ENCODE data around the gene CES3.

The CES3 gene

DNA sequence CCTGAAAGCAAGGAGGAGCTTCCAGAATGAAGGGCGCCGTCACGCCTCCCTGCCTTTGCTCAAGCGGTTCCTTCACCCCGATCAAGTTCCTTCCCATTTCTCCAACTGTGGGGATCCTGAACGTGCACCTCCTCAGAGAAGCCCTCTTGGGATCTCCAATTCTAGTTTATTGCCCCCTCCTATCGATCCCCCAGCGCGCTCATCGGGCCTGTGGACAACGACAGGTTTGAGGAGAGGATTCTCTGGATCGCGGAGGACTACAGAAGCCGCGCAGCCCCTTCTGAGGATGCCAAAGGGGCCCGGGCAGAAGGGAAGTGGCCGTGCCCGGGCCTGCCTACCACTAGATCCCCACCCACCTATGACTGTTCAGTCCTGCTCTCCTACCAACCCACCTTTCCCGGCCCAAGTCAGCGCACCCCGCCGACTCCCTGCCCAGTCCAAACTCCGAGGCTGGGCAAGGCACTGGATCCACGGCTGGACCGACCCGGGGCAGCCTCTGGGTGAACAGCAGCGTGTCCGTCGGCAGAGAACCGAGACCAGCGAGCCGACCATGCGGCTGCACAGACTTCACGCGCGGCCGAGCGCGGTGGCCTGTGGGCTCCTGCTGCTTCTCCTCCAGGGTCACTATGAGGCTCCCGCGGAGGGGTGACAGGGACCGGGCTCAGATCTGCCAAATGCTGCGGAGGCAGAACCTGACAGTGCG lies 12.8 kb upstream of the CES3 start:
- Histone ChIP-seq H3K4me1 (ENCODE audit: control extremely low read depth in 1 of 4, control insufficient read depth in 4 of 4, insufficient read depth in 4 of 4, low read length in 3 of 4) (peaks cover 0 to 17% (median 14%) of the 10 kb centered on the region in 4 experiments), H3K4me3 (ENCODE audit: control insufficient read depth in 1 of 7, extremely low read depth in 1 of 7, insufficient read depth in 4 of 7, low read depth in 2 of 7, low read length in 6 of 7) (peak overlapping the region; percentile 13 to 80 (median 55)), H3K9me3 (ENCODE audit: control extremely low read depth in 1 of 5, control insufficient read depth in 4 of 5, insufficient read depth in 2 of 5, low read depth in 1 of 5, low read length in 4 of 5) (peaks cover 0 to 5% (median 0%) of the 10 kb centered on the region in 5 experiments), H3K36me3 (ENCODE audit: control insufficient read depth in 4 of 4, insufficient read depth in 4 of 4, low read length in 3 of 4) (peaks cover 0 to 8% (median 4%) of the 10 kb centered on the region in 4 experiments), H3K27me3 (replicated peaks in 2 of 5; ENCODE audit: control insufficient read depth in 4 of 5, insufficient read depth in 5 of 5, low read length in 4 of 5) (peaks cover 10 to 43% (median 23%) of the 10 kb centered on the region in 5 experiments), H3K27ac (ENCODE audit: insufficient read depth in 1 of 2, low read depth in 1 of 2, low read length in 2 of 2, poor library complexity in 1 of 2, severe bottlenecking in 2 of 2) (no peak overlapping the region)
- POLR2A ChIA-PET: no interaction called here
- 0% methylated on average over 27 of the region's 44 CpGs for WGBS (ENCODE audit: insufficient coverage)
- CTCF ChIA-PET: interaction anchor here (1.3 kb wide), 1 partner anchor 221 kb away, joined by 4 read pairs; no protein-coding TSS in a partner anchor
- DNase-seq: peak in 1 of 3 donors; percentile 35

- H3K27me3 ChIP-seq (replicated peaks in 2 of 5; ENCODE audit: control insufficient read depth in 4 of 5, insufficient read depth in 5 of 5, low read length in 4 of 5): peaks cover 10 to 43% (median 26%) of the 10 kb centered on the region in 5 experiments
- ChIA-PET POLR2A (no interaction called here), CTCF (interaction anchor here (1.2 to 5.7 kb wide), 2 partner anchors 10 to 14 kb away, joined by 3 to 33 read pairs; partner anchors contain the start of gene CES3)
- DNase-seq: no peak
- peaks cover 0 to 3% (median 1%) of the 10 kb centered on the region in 4 experiments for H3K36me3 ChIP-seq (ENCODE audit: control insufficient read depth in 4 of 4, insufficient read depth in 4 of 4, low read length in 3 of 4)
- H3K4me3 ChIP-seq (ENCODE audit: control insufficient read depth in 1 of 7, extremely low read depth in 1 of 7, insufficient read depth in 4 of 7, low read depth in 2 of 7, low read length in 6 of 7): peak overlapping the region in 4 of 7 experiments; percentile 46 to 80 (median 58)
- H3K4me1 ChIP-seq (ENCODE audit: control extremely low read depth in 1 of 4, control insufficient read depth in 4 of 4, insufficient read depth in 4 of 4, low read length in 3 of 4): peaks cover 0 to 17% (median 14%) of the 10 kb centered on the region in 4 experiments
- H3K9me3 ChIP-seq (ENCODE audit: control extremely low read depth in 1 of 5, control insufficient read depth in 4 of 5, insufficient read depth in 2 of 5, low read depth in 1 of 5, low read length in 4 of 5): peaks cover 0 to 5% (median 0%) of the 10 kb centered on the region in 5 experiments
- no peak overlapping the region for H3K27ac ChIP-seq (ENCODE audit: insufficient read depth in 1 of 2, low read depth in 1 of 2, low read length in 2 of 2, poor library complexity in 1 of 2, severe bottlenecking in 2 of 2)
- WGBS (ENCODE audit: insufficient coverage): 7% methylated on average over 13 of the region's 21 CpGs
Observed at GRCh38 chr16:66948837-66949225, 12.2 kb upstream of the CES3 start.

DNA sequence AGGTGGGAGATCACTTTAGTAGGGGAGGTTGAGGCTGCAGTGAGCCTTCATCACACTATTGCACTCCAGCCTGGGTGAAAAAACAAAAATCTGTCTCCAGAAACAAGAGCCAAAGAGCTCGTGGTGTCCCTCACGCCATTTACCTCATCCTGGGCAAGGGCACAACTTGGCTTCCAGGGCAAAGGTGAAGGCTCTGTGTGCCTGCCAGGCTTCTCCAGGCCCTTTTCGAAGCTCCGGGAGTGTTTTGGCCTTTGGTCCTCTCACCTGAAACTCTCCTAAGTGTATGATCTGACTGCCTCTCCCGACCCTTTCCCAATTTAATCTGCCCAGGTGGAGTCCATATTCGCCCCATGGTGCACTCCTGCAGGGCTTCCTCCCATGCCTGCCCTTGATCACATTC lies 11.6 kb upstream of the CES3 start:
- no peak for DNase-seq
- H3K9me3 ChIP-seq (ENCODE audit: control extremely low read depth in 1 of 5, control insufficient read depth in 4 of 5, insufficient read depth in 2 of 5, low read depth in 1 of 5, low read length in 4 of 5): peaks cover 0 to 5% (median 0%) of the 10 kb centered on the region in 5 experiments
- peaks cover 10 to 43% (median 26%) of the 10 kb centered on the region in 5 experiments for H3K27me3 ChIP-seq (replicated peaks in 2 of 5; ENCODE audit: control insufficient read depth in 4 of 5, insufficient read depth in 5 of 5, low read length in 4 of 5)
- POLR2A ChIA-PET: no interaction called here
- no peak overlapping the region for H3K4me3 ChIP-seq (ENCODE audit: control insufficient read depth in 1 of 7, extremely low read depth in 1 of 7, insufficient read depth in 4 of 7, low read depth in 2 of 7, low read length in 6 of 7)
- peaks cover 0 to 17% (median 14%) of the 10 kb centered on the region in 4 experiments for H3K4me1 ChIP-seq (ENCODE audit: control extremely low read depth in 1 of 4, control insufficient read depth in 4 of 4, insufficient read depth in 4 of 4, low read length in 3 of 4)
- 83% methylated on average over 5 of the region's 6 CpGs for WGBS (ENCODE audit: insufficient coverage)
- H3K36me3 ChIP-seq (ENCODE audit: control insufficient read depth in 4 of 4, insufficient read depth in 4 of 4, low read length in 3 of 4): no peaks in the 10 kb centered on the region
- CTCF ChIA-PET: interaction anchor here (0.7 to 5.7 kb wide), 5 partner anchors 11 to 250 kb away, joined by 3 to 33 read pairs (median 4); partner anchors contain the start of genes CES3 and ELMO3
- no peak overlapping the region for H3K27ac ChIP-seq (ENCODE audit: insufficient read depth in 1 of 2, low read depth in 1 of 2, low read length in 2 of 2, poor library complexity in 1 of 2, severe bottlenecking in 2 of 2)

- DNase-seq: no peak
- no peak overlapping the region for H3K4me3 ChIP-seq (ENCODE audit: control insufficient read depth in 1 of 7, extremely low read depth in 1 of 7, insufficient read depth in 4 of 7, low read depth in 2 of 7, low read length in 6 of 7)
- H3K27ac ChIP-seq (ENCODE audit: insufficient read depth in 1 of 2, low read depth in 1 of 2, low read length in 2 of 2, poor library complexity in 1 of 2, severe bottlenecking in 2 of 2): no peak overlapping the region
- ChIA-PET CTCF (interaction anchor here (0.6 to 5.7 kb wide), 5 partner anchors 12 to 249 kb away, joined by 3 to 33 read pairs (median 4); partner anchors contain the start of genes CES3 and ELMO3), POLR2A (no interaction called here)
- H3K36me3 ChIP-seq (ENCODE audit: control insufficient read depth in 4 of 4, insufficient read depth in 4 of 4, low read length in 3 of 4): no peaks in the 10 kb centered on the region
- WGBS (ENCODE audit: insufficient coverage): no CpG with 5 or more reads among the region's 2 CpGs
- H3K27me3 ChIP-seq (replicated peaks in 2 of 5; ENCODE audit: control insufficient read depth in 4 of 5, insufficient read depth in 5 of 5, low read length in 4 of 5): peaks cover 10 to 43% (median 26%) of the 10 kb centered on the region in 5 experiments
- peaks cover 0 to 5% (median 0%) of the 10 kb centered on the region in 5 experiments for H3K9me3 ChIP-seq (ENCODE audit: control extremely low read depth in 1 of 5, control insufficient read depth in 4 of 5, insufficient read depth in 2 of 5, low read depth in 1 of 5, low read length in 4 of 5)
- H3K4me1 ChIP-seq (ENCODE audit: control extremely low read depth in 1 of 4, control insufficient read depth in 4 of 4, insufficient read depth in 4 of 4, low read length in 3 of 4): peaks cover 0 to 17% (median 14%) of the 10 kb centered on the region in 4 experiments
Observed at GRCh38 chr16:66950437-66950836, 10.6 kb upstream of the CES3 start.

GRCh38 chr16:66950971-66951790 lies 9.9 kb upstream of the CES3 start:
- CTCF ChIA-PET: interaction anchor here (0.6 to 5.7 kb wide), 12 partner anchors 12 to 248 kb away, joined by 3 to 33 read pairs (median 4); partner anchors contain the start of genes CES3 and ELMO3
- POLR2A ChIA-PET: no interaction called here
- Histone ChIP-seq H3K4me1 (ENCODE audit: control extremely low read depth in 1 of 4, control insufficient read depth in 4 of 4, insufficient read depth in 4 of 4, low read length in 3 of 4) (peaks cover 0 to 17% (median 14%) of the 10 kb centered on the region in 4 experiments), H3K4me3 (ENCODE audit: control insufficient read depth in 1 of 7, extremely low read depth in 1 of 7, insufficient read depth in 4 of 7, low read depth in 2 of 7, low read length in 6 of 7) (no peak overlapping the region), H3K9me3 (ENCODE audit: control extremely low read depth in 1 of 5, control insufficient read depth in 4 of 5, insufficient read depth in 2 of 5, low read depth in 1 of 5, low read length in 4 of 5) (peaks cover 0 to 5% (median 0%) of the 10 kb centered on the region in 5 experiments), H3K27me3 (replicated peaks in 2 of 5; ENCODE audit: control insufficient read depth in 4 of 5, insufficient read depth in 5 of 5, low read length in 4 of 5) (peaks cover 10 to 43% (median 26%) of the 10 kb centered on the region in 5 experiments), H3K36me3 (ENCODE audit: control insufficient read depth in 4 of 4, insufficient read depth in 4 of 4, low read length in 3 of 4) (no peaks in the 10 kb centered on the region), H3K27ac (ENCODE audit: insufficient read depth in 1 of 2, low read depth in 1 of 2, low read length in 2 of 2, poor library complexity in 1 of 2, severe bottlenecking in 2 of 2) (no peak overlapping the region)
- 87% methylated on average over 3 of the region's 4 CpGs for WGBS (ENCODE audit: insufficient coverage)
- DNase-seq: no peak

DNA sequence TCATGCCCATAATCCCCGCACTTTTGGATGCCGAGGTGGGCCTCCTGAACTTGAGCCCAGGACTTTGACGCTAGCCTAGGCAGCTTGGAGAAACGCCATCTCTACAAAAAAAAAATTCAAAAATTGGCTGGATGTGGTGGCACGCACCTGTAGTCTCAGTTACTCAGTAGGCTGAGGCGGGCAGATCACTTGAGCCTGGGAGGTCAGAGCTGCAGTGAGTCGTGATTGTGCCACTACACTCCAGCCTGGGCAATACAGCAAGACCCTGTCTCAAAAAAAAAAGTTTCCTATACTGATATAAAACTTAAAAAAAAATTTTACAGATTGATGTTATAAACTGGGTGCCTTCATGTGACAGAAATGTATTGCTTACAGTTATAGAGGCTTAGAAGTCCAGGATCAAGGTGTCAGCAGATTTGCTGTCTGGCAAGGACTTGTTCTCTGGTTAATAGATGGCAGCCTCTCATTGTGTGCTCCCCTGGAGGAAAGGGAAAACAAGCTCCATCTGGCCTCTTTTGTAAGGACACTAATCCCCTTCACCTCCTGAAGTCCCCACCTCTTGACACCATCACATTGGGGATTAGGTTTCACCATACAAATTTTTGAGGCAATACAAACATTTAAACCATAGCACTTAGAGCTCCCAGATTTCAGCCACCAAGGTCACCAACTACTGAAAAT lies 8.5 kb upstream of the CES3 start:
- H3K9me3 ChIP-seq (ENCODE audit: control extremely low read depth in 1 of 5, control insufficient read depth in 4 of 5, insufficient read depth in 2 of 5, low read depth in 1 of 5, low read length in 4 of 5): peaks cover 0 to 5% (median 0%) of the 10 kb centered on the region in 5 experiments
- H3K27me3 ChIP-seq (replicated peaks in 2 of 5; ENCODE audit: control insufficient read depth in 4 of 5, insufficient read depth in 5 of 5, low read length in 4 of 5): peaks cover 7 to 42% (median 24%) of the 10 kb centered on the region in 5 experiments
- H3K4me1 ChIP-seq (ENCODE audit: control extremely low read depth in 1 of 4, control insufficient read depth in 4 of 4, insufficient read depth in 4 of 4, low read length in 3 of 4): peaks cover 0 to 14% (median 12%) of the 10 kb centered on the region in 4 experiments
- POLR2A ChIA-PET: interaction anchor here (0.6 kb wide), 1 partner anchor 77 kb away, joined by 3 read pairs; no protein-coding TSS in a partner anchor
- WGBS (ENCODE audit: insufficient coverage): 96% methylated on average over 6 of the region's 7 CpGs
- no peak overlapping the region for H3K27ac ChIP-seq (ENCODE audit: insufficient read depth in 1 of 2, low read depth in 1 of 2, low read length in 2 of 2, poor library complexity in 1 of 2, severe bottlenecking in 2 of 2)
- H3K36me3 ChIP-seq (ENCODE audit: control insufficient read depth in 4 of 4, insufficient read depth in 4 of 4, low read length in 3 of 4): no peaks in the 10 kb centered on the region
- no peak for DNase-seq
- no peak overlapping the region for H3K4me3 ChIP-seq (ENCODE audit: control insufficient read depth in 1 of 7, extremely low read depth in 1 of 7, insufficient read depth in 4 of 7, low read depth in 2 of 7, low read length in 6 of 7)
- CTCF ChIA-PET: interaction anchor here (0.6 to 5.7 kb wide), 17 partner anchors 10 to 234 kb away, joined by 3 to 33 read pairs (median 4); partner anchors contain the start of gene CES3
